HepG2 (cell line): Measurements from ENCODE around the gene TMEM238. TPM values are rescaled to one million over a fixed set of nuclear protein-coding genes. Genes with fewer than 3 reads are reported as not detected.

ENCODE experiments used
- ATAC-seq: fragments of 200-7000 bp; cut with Tn5 transposase; 3 replicates; pipeline ENCODE4 v1.9.1; 2020; ENCODE audit warnings: mild to moderate bottlenecking, moderate library complexity
- BruUV-seq: library from RNA; stranded (reverse); fragments of 400-500 nt; replicated peaks from 2 replicates; lab custom pipeline; 2021; lab: Mats Ljungman, UMichigan
- CTCF ChIA-PET: fragments of 300-600 bp; formaldehyde crosslinking; extraction: SDS; loops from one replicate; lab custom pipeline; 2021; ENCODE audit warnings: low total read pairs, inconsistent platforms, low intra/inter-chr PET ratio; lab: Yijun Ruan, JAX
- POLR2A ChIA-PET: fragments of 350-600 bp; sonication (Branson Sonifier 250); formaldehyde crosslinking; loops from one replicate; lab custom pipeline; 2020; ENCODE audit warnings: antibody characterized with exemption, inconsistent platforms; lab: Yijun Ruan, JAX
- DNase-seq: peaks from one replicate; pipeline ENCODE4 v3.0.0-alpha.2; 2015; ENCODE audit warnings: low spot score
- FAIRE-seq: peaks from 3 replicates; lab custom pipeline; 2011; peaks lifted over from hg19 to GRCh38; lab: Jason Lieb, UNC
- H2AFZ ChIP-seq: one replicate; pipeline ENCODE4 v1.6.1; 2011; ENCODE audit warnings: low read length, inconsistent platforms
- H3K27ac ChIP-seq: fragments of 300-600 bp; 3 replicates; pipeline ENCODE4 v1.8.0; 2011; ENCODE audit warnings: mixed run types, mild to moderate bottlenecking, mixed read lengths, low read length, inconsistent platforms; ENCODE audit not compliant: insufficient read depth; ENCODE audit errors: extremely low read length
- H3K27me3 ChIP-seq, 2 experiments: fragments of 200-600 bp in 1 of 2; 2 replicates in 1 of 2; 3 replicates in 1 of 2; pipeline versions ENCODE4 v1.6.0 to v1.8.0; 2011; ENCODE audit warnings: low read length in 2 of 2, mild to moderate bottlenecking in 2 of 2, moderate library complexity in 2 of 2, inconsistent platforms in 1 of 2; ENCODE audit not compliant: insufficient read depth in 2 of 2, control insufficient read depth in 1 of 2
- H3K36me3 ChIP-seq, 2 experiments: fragments of 200-600 bp in 1 of 2; replicated peaks in 1 of 2; 2 replicates in 1 of 2; 3 replicates in 1 of 2; pipeline versions ENCODE4 v1.5.1 to v1.8.0; 2011; ENCODE audit warnings: low read length in 2 of 2, inconsistent platforms in 1 of 2; ENCODE audit not compliant: insufficient read depth in 2 of 2, control insufficient read depth in 1 of 2
- H3K4me1 ChIP-seq: 2 replicates; pipeline ENCODE4 v1.5.1; 2012; ENCODE audit warnings: low read length, inconsistent platforms; ENCODE audit not compliant: insufficient read depth
- H3K4me2 ChIP-seq: 2 replicates; pipeline ENCODE4 v1.6.0; 2011; ENCODE audit warnings: low read depth, low read length, inconsistent platforms
- H3K4me3 ChIP-seq, 3 experiments: fragments of 200-600 bp in 1 of 3; sonication (generic), shearing (Covaris generic) in 1 of 3; replicated peaks in 1 of 3; 2 replicates each; pipeline ENCODE4 v1.5.1; 2011 to 2016; ENCODE audit warnings: low read length in 3 of 3, inconsistent platforms in 2 of 3, low read depth in 2 of 3, mild to moderate bottlenecking in 2 of 3, control low read depth in 1 of 3, mixed read lengths in 1 of 3; ENCODE audit not compliant: insufficient read depth in 1 of 3
- H3K79me2 ChIP-seq: one replicate; pipeline ENCODE4 v1.6.1; 2011; ENCODE audit warnings: low read length, inconsistent platforms; ENCODE audit not compliant: insufficient read depth
- H3K9ac ChIP-seq: 2 replicates; pipeline ENCODE4 v1.6.0; 2011; ENCODE audit warnings: mild to moderate bottlenecking, low read depth, low read length, inconsistent platforms; ENCODE audit not compliant: insufficient read depth
- H3K9me3 ChIP-seq: 2 replicates; pipeline ENCODE4 v1.5.1; 2012; ENCODE audit warnings: mild to moderate bottlenecking, low read length
- H4K20me1 ChIP-seq: 2 replicates; pipeline ENCODE4 v1.6.0; 2011; ENCODE audit warnings: inconsistent platforms, mild to moderate bottlenecking, low read length, moderate library complexity; ENCODE audit not compliant: insufficient read depth
- ATF7 ChIP-seq, 2 experiments: fragments of 450-650 bp in 1 of 2; sonication (generic) in 1 of 2; formaldehyde crosslinking in 1 of 2; IDR thresholded peaks; 2 replicates each; pipeline versions ENCODE4 v1.4.0 to v1.6.1; 2016 to 2020; ENCODE audit warnings: antibody characterized with exemption in 1 of 2, mild to moderate bottlenecking in 1 of 2, missing genetic modification reagents in 1 of 2
- BCL6 ChIP-seq: IDR thresholded peaks from 2 replicates; pipeline ENCODE4 v1.6.1; 2016; ENCODE audit warnings: missing genetic modification reagents, missing compliant biosample characterization
- CREB1 ChIP-seq, 2 experiments: fragments of 450-650 bp in 1 of 2; IDR thresholded peaks; 2 replicates each; pipeline ENCODE4 v1.6.1; 2016 to 2017; ENCODE audit warnings: control low read depth in 1 of 2, mild to moderate bottlenecking in 1 of 2, missing compliant biosample characterization in 1 of 2, missing genetic modification characterization in 1 of 2
- CREM ChIP-seq, 2 experiments: sonication (generic) in 1 of 2; formaldehyde crosslinking in 1 of 2; IDR thresholded peaks; 2 replicates each; pipeline versions ENCODE4 v1.4.0 to v1.6.1; 2016 to 2020; ENCODE audit warnings: antibody characterized with exemption in 1 of 2, mild to moderate bottlenecking in 1 of 2, missing genetic modification reagents in 1 of 2
- EP300 ChIP-seq, 3 experiments: sonication (generic) in 1 of 3; formaldehyde crosslinking in 1 of 3; IDR thresholded peaks; 2 replicates each; pipeline versions ENCODE4 v1.5.1 to v1.6.1; 2011 to 2020; ENCODE audit warnings: low read depth in 2 of 3, low read length in 2 of 3, borderline replicate concordance in 1 of 3, improper control_type of control experiment in 1 of 3, mild to moderate bottlenecking in 1 of 3, missing genetic modification reagents in 1 of 3, moderate library complexity in 1 of 3
- PRPF4 ChIP-seq: fragments of 200-400 bp; formaldehyde crosslinking; IDR thresholded peaks from 2 replicates; pipeline ENCODE4 v1.6.1; 2016; ENCODE audit warnings: low read length, low read depth; ENCODE audit not compliant: poor library complexity, severe bottlenecking
- SALL1 ChIP-seq: sonication (generic); formaldehyde crosslinking; IDR thresholded peaks from 2 replicates; pipeline ENCODE4 v1.8.0; 2022; ENCODE audit warnings: mild to moderate bottlenecking, missing genetic modification reagents
- ZBTB21 ChIP-seq: sonication (generic); formaldehyde crosslinking; IDR thresholded peaks from 2 replicates; pipeline ENCODE4 v1.4.0; 2020; ENCODE audit warnings: missing genetic modification reagents
- ZNF318 ChIP-seq: sonication (generic); formaldehyde crosslinking; IDR thresholded peaks from 2 replicates; pipeline ENCODE4 v1.4.0; 2020; ENCODE audit warnings: mild to moderate bottlenecking, missing genetic modification reagents
- ZNF446 ChIP-seq: sonication (generic); formaldehyde crosslinking; IDR thresholded peaks from 2 replicates; pipeline ENCODE4 v1.5.0; 2020; ENCODE audit warnings: mild to moderate bottlenecking, missing genetic modification reagents
- ZSCAN29 ChIP-seq: sonication (generic); formaldehyde crosslinking; conservative IDR thresholded peaks from 2 replicates; pipeline ENCODE4 v1.4.0; 2020; ENCODE audit warnings: mild to moderate bottlenecking, missing genetic modification reagents
- WGBS: methylation state at CpG from one replicate; pipeline ENCODE4 v1.1.6; 2017; ENCODE audit warnings: low lambda C conversion rate; 5-methylcytosine and 5-hydroxymethylcytosine counted together
- in situ Hi-C: cut with HindIII; loops from 2 replicates; pipeline ENCODE4 v1.10.0; 2017; ENCODE audit warnings: low pct_unique_long_range_greater_than_20kb; ENCODE audit not compliant: extremely low pct_ligation_motif_present
- intact Hi-C: fragments of 100-400 bp; cut with micrococcal nuclease; formaldehyde crosslinking; loops from one replicate; pipeline ENCODE4 v1.10.0; 2022; ENCODE audit not compliant: unreplicated experiment
- polyA plus RNA-seq, 8 experiments: library from polyadenylated mRNA; depleted of rRNA in 3 of 8; stranded (reverse) in 7 of 8; unstranded in 1 of 8; fragments of >200 nt; fragmentation: Illumina TruSeq in 4 of 8; extraction: Trizol in 4 of 8; gene quantifications; 2 replicates each; pipeline versions ENCODE4 v1.2.1 to v1.2.3, GENCODE V29; 2011 to 2016; ENCODE audit warnings: low read depth in 4 of 8, missing spikeins in 1 of 8, mixed read lengths in 1 of 8; ENCODE audit not compliant: insufficient read depth in 1 of 8
- total RNA-seq, 5 experiments: library from RNA; depleted of rRNA; stranded (reverse); fragments of >200 nt; fragmentation: Illumina TruSeq; extraction: Trizol; gene quantifications; 2 replicates each; pipeline ENCODE4 v1.2.3, GENCODE V29; 2016; ENCODE audit warnings: low read depth in 1 of 5

Gene TMEM238
- total and polyA plus RNA-seq, 2 of the 13 experiments (the other 11 are each of a cell fraction or from before 2014, with no cell fraction given): not detected

GRCh38 chr19:55432241-55432959, 48.3 kb upstream of the TMEM238 start:
- ChIA-PET POLR2A (no interaction called here), CTCF (no interaction called here)
- intact Hi-C loops: no loop called here
- no peaks in the 10 kb centered on the region for H4K20me1 ChIP-seq
- no peak; the same call in 2 of the 3 replicates for ATAC-seq
- H3K4me3 ChIP-seq: no peak overlapping the region
- TF ChIP-seq PRPF4: no peak
- peak; percentile 99 for TF ChIP-seq CREB1 (IDR thresholded peaks at IDR 0.05)
- no peak for TF ChIP-seq CREB1 (CRISPR knock-in tag; IDR thresholded peaks at IDR 0.05)
- peak; percentile 44; the same call in 1 of the 2 replicates for TF ChIP-seq CREM (IDR thresholded peaks at IDR 0.05)
- no peak for TF ChIP-seq CREM (CRISPR knock-in tag; IDR thresholded peaks at IDR 0.05)
- no peak for TF ChIP-seq ZSCAN29 (CRISPR knock-in tag)
- no peak for TF ChIP-seq ZNF446 (CRISPR knock-in tag)
- no peak for TF ChIP-seq BCL6
- TF ChIP-seq EP300 (IDR thresholded peaks at IDR 0.05; ENCODE audit: low read depth in 2 of 2, low read length in 2 of 2): no peak
- TF ChIP-seq EP300 (CRISPR knock-in tag; IDR thresholded peaks at IDR 0.05; ENCODE audit: borderline replicate concordance): no peak
- TF ChIP-seq ATF7 (IDR thresholded peaks at IDR 0.05): peak; percentile 99
- TF ChIP-seq ATF7 (CRISPR knock-in tag; IDR thresholded peaks at IDR 0.05): no peak
- TF ChIP-seq ZNF318 (CRISPR knock-in tag): no peak
- peak; percentile 82; the same call in 1 of the 2 replicates for TF ChIP-seq ZBTB21 (CRISPR knock-in tag)
- no peak for TF ChIP-seq SALL1 (CRISPR knock-in tag)
- TF ChIP-seq, all 625 proteins: peak for 4
- FAIRE-seq (no peak), DNase-seq (no peak)
- Histone ChIP-seq H3K9ac (no peak overlapping the region), H3K27me3 (peaks cover 0 to 2% of the 10 kb centered on the region in 2 experiments; a peak in 1 of 5 replicates), H3K4me1 (no peaks in the 10 kb centered on the region), H3K27ac (no peak overlapping the region), H3K36me3 (no peaks in the 10 kb centered on the region), H3K79me2 (no peaks in the 10 kb centered on the region), H2AFZ (no peak overlapping the region), H3K9me3 (no peaks in the 10 kb centered on the region), H3K4me2 (no peak overlapping the region)
- in situ Hi-C loops: no loop called here
- WGBS: 44% methylated on average over 13 of the region's 14 CpGs
- no TSS peak for BruUV-seq
